ENCODE data around the gene LTBP2.
A peak's percentile ranks its signal among the peaks of the same experiment; 100 is the strongest.

LTBP2 gene

GRCh38 chr14:74637178-74637550 is 25.1 kb upstream of the LTBP2 start:
- Mint-ChIP-seq H3K4me3 (peak overlapping the region in 1 of 3 experiments; percentile 8), H3K9me3 (no peaks in the 10 kb centered on the region), H3K27me3 (ENCODE audit: low read depth) (peaks cover 8% of the 10 kb centered on the region), H3K4me1 (peaks cover 77% of the 10 kb centered on the region), H3K27ac (peak overlapping the region; percentile 81 to 89 (median 85)), H3K36me3 (ENCODE audit: low read depth) (no peaks in the 10 kb centered on the region)
- no peak for TF ChIP-seq CTCF (IDR thresholded peaks at IDR 0.05; ENCODE audit: unreplicated experiment in 3 of 3)

GRCh38 chr14:74636424-74637177 is 24.6 kb upstream of the LTBP2 start:
- peaks cover 9% of the 10 kb centered on the region for H3K27me3 Mint-ChIP-seq (ENCODE audit: low read depth)
- H3K27ac Mint-ChIP-seq: peak overlapping the region; percentile 81 to 89 (median 85)
- H3K4me3 Mint-ChIP-seq: peak overlapping the region in 1 of 3 experiments; percentile 8
- no peaks in the 10 kb centered on the region for H3K36me3 Mint-ChIP-seq (ENCODE audit: low read depth)
- peaks cover 74% of the 10 kb centered on the region for H3K4me1 Mint-ChIP-seq
- no peak for TF ChIP-seq CTCF (IDR thresholded peaks at IDR 0.05; ENCODE audit: unreplicated experiment in 3 of 3)
- no peaks in the 10 kb centered on the region for H3K9me3 Mint-ChIP-seq

GRCh38 chr14:74635847-74636246 is 23.8 kb upstream of the LTBP2 start:
- peaks cover 78% of the 10 kb centered on the region for H3K4me1 Mint-ChIP-seq
- no peak for TF ChIP-seq CTCF (IDR thresholded peaks at IDR 0.05; ENCODE audit: unreplicated experiment in 3 of 3)
- no peaks in the 10 kb centered on the region for H3K36me3 Mint-ChIP-seq (ENCODE audit: low read depth)
- peaks cover 9% of the 10 kb centered on the region for H3K27me3 Mint-ChIP-seq (ENCODE audit: low read depth)
- peak overlapping the region; percentile 11 to 89 (median 85) for H3K27ac Mint-ChIP-seq
- peak overlapping the region in 1 of 3 experiments; percentile 51 for H3K4me3 Mint-ChIP-seq
- no peaks in the 10 kb centered on the region for H3K9me3 Mint-ChIP-seq

- Mint-ChIP-seq H3K36me3 (ENCODE audit: low read depth) (no peaks in the 10 kb centered on the region), H3K4me3 (peak overlapping the region in 1 of 3 experiments; percentile 41), H3K27me3 (ENCODE audit: low read depth) (peaks cover 9% of the 10 kb centered on the region), H3K27ac (peak overlapping the region; percentile 40 to 86 (median 81)), H3K4me1 (peaks cover 77% of the 10 kb centered on the region), H3K9me3 (no peaks in the 10 kb centered on the region)
- no peak for TF ChIP-seq CTCF (IDR thresholded peaks at IDR 0.05; ENCODE audit: unreplicated experiment in 3 of 3)
These were observed 22.9 kb upstream of the LTBP2 start for GRCh38 chr14:74634964-74635363.

GRCh38 chr14:74634481-74634880 is 22.4 kb upstream of the LTBP2 start:
- Mint-ChIP-seq H3K4me3 (peak overlapping the region in 1 of 3 experiments; percentile 20), H3K27me3 (ENCODE audit: low read depth) (peaks cover 9% of the 10 kb centered on the region), H3K9me3 (no peaks in the 10 kb centered on the region), H3K36me3 (ENCODE audit: low read depth) (no peaks in the 10 kb centered on the region), H3K27ac (peak overlapping the region; percentile 40 to 86 (median 81)), H3K4me1 (peaks cover 79% of the 10 kb centered on the region)
- no peak for TF ChIP-seq CTCF (IDR thresholded peaks at IDR 0.05; ENCODE audit: unreplicated experiment in 3 of 3)
